ENCODE data around the gene MGMT. TPM values are rescaled to one million over a fixed set of nuclear protein-coding genes. Genes with fewer than 3 reads are reported as not detected.

Gene MGMT
- polyA plus RNA-seq, 1 donor from 2014 or later, result 0.94 TPM

DNA sequence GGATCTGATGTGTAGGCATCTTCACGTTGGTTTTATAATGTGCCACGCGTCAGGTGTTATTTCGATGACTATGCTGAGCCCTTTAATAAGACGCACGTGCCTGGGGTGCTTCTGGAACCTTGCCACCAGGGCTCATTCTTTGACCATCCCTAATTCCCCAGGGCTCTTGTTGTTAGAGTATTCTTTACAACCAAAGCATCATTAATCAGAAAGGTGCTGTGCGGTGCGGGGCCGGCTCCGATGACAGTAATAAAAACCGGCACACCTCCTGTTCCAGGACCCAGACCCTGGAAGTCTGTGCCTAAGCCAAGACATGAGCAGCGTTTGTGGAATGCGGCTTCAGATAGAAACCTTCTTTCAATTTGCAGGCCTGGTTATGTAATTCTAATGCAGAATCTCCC, 58.4 kb downstream of the MGMT start:
- Histone ChIP-seq H3K9me2 (ENCODE audit: insufficient read depth, low read length) (no peaks in the 10 kb centered on the region), H2AFZ (ENCODE audit: low read depth, low read length) (no peak overlapping the region), H3K9me3 (ENCODE audit: low read length) (no peaks in the 10 kb centered on the region), H3K4me2 (ENCODE audit: low read length) (no peak overlapping the region), H3K36me3 (ENCODE audit: insufficient read depth, low read length) (no peaks in the 10 kb centered on the region), H3K27me3 (ENCODE audit: insufficient read depth, low read depth, low read length) (no peaks in the 10 kb centered on the region), H3K9ac (ENCODE audit: low read length) (no peak overlapping the region), H3K4me3 (ENCODE audit: low read length) (no peak overlapping the region), H4K20me1 (ENCODE audit: insufficient read depth) (no peaks in the 10 kb centered on the region), H3F3A (ENCODE audit: insufficient read depth, low read length, poor library complexity, severe bottlenecking) (no peaks in the 10 kb centered on the region), H3K79me2 (replicated peaks; ENCODE audit: insufficient read depth, low read length) (no peaks in the 10 kb centered on the region), H3K27ac (ENCODE audit: low read length) (no peak overlapping the region)
- TF ChIP-seq TAF1 (IDR thresholded peaks at IDR 0.05; ENCODE audit: low read depth) (no peak), EZH2 (IDR thresholded peaks at IDR 0.05; ENCODE audit: borderline replicate concordance, insufficient read depth, low read length, poor library complexity, severe bottlenecking) (no peak), CTCF (IDR thresholded peaks at IDR 0.05; ENCODE audit: poor library complexity, severe bottlenecking) (no peak), MXI1 (conservative IDR thresholded peaks at IDR 0.05; ENCODE audit: poor library complexity, severe bottlenecking) (no peak), POLR2AphosphoS5 (IDR thresholded peaks at IDR 0.05) (no peak), SMC3 (conservative IDR thresholded peaks at IDR 0.05; ENCODE audit: poor library complexity) (no peak), REST (IDR thresholded peaks at IDR 0.05; ENCODE audit: borderline replicate concordance) (no peak), EP300 (conservative IDR thresholded peaks at IDR 0.05; ENCODE audit: poor library complexity, severe bottlenecking) (no peak), RAD21 (conservative IDR thresholded peaks at IDR 0.05) (no peak)

DNA sequence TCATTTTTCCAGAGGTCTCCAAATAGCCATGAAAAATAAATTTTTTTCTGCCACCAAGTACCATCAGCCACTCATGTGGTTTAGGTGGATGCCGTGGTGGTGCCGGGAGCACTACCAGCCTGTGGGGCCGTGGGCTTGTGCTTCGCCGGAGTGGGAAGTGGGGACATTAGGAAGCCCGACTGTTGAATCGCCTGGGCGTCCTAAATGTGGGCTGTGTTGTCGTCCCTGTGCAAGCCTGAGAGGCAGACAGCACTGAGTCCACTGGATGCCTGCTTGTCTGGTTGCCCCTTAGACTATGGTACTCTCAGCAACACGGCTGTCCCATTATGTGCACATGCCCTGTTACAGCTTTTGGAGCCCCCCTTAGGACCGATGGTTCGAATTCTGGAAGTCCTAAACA, 59.9 kb downstream of the MGMT start:
- no peaks in the 10 kb centered on the region for H3K36me3 ChIP-seq (ENCODE audit: insufficient read depth, low read length)
- H3K79me2 ChIP-seq (replicated peaks; ENCODE audit: insufficient read depth, low read length), result no peaks in the 10 kb centered on the region
- H3K9ac ChIP-seq (ENCODE audit: low read length), result no peak overlapping the region
- H3K27ac ChIP-seq (ENCODE audit: low read length), result no peak overlapping the region
- H3K4me3 ChIP-seq (ENCODE audit: low read length), result no peak overlapping the region
- no peak overlapping the region for H3K4me2 ChIP-seq (ENCODE audit: low read length)
- H2AFZ ChIP-seq (ENCODE audit: low read depth, low read length), result no peak overlapping the region
- TF ChIP-seq EP300 (conservative IDR thresholded peaks at IDR 0.05; ENCODE audit: poor library complexity, severe bottlenecking) (no peak), REST (IDR thresholded peaks at IDR 0.05; ENCODE audit: borderline replicate concordance) (no peak), RAD21 (conservative IDR thresholded peaks at IDR 0.05) (no peak), CTCF (IDR thresholded peaks at IDR 0.05; ENCODE audit: poor library complexity, severe bottlenecking) (no peak), SMC3 (conservative IDR thresholded peaks at IDR 0.05; ENCODE audit: poor library complexity) (no peak), POLR2AphosphoS5 (IDR thresholded peaks at IDR 0.05) (no peak)
- no peaks in the 10 kb centered on the region for H3K27me3 ChIP-seq (ENCODE audit: insufficient read depth, low read depth, low read length)
- H3K9me3 ChIP-seq (ENCODE audit: low read length), result no peaks in the 10 kb centered on the region
- no peaks in the 10 kb centered on the region for H3F3A ChIP-seq (ENCODE audit: insufficient read depth, low read length, poor library complexity, severe bottlenecking)
- H4K20me1 ChIP-seq (ENCODE audit: insufficient read depth), result no peaks in the 10 kb centered on the region
- no peaks in the 10 kb centered on the region for H3K9me2 ChIP-seq (ENCODE audit: insufficient read depth, low read length)

Measured in neural cell (in vitro differentiated cells).